H9 (cell line): ENCODE results near the gene FCRL2. TPM values are rescaled to one million over a fixed set of nuclear protein-coding genes. Genes with fewer than 3 reads are reported as not detected.

Experiments used
- DNase-seq: peaks from one replicate; pipeline ENCODE4 v3.0.0-alpha.2; 2017
- H2AFZ ChIP-seq: one replicate; pipeline ENCODE4 v1.6.1; 2013; ENCODE audit warnings: mild to moderate bottlenecking, low read length, control low read depth, moderate library complexity
- H2AK5ac ChIP-seq: 2 replicates; pipeline ENCODE4 v1.6.1; 2013; ENCODE audit warnings: low read length, control low read depth, mixed read lengths; ENCODE audit not compliant: insufficient read length
- H2BK120ac ChIP-seq: one replicate; pipeline ENCODE4 v1.6.1; 2013; ENCODE audit warnings: low read depth, mild to moderate bottlenecking, low read length, control low read depth, inconsistent platforms; ENCODE audit not compliant: poor library complexity, severe bottlenecking
- H2BK12ac ChIP-seq: 2 replicates; pipeline ENCODE4 v1.6.1; 2013; ENCODE audit warnings: low read length, control low read depth, mixed read lengths, low read depth; ENCODE audit not compliant: insufficient read length
- H2BK15ac ChIP-seq: 2 replicates; pipeline ENCODE4 v1.6.1; 2013; ENCODE audit warnings: low read depth, low read length, control low read depth
- H2BK20ac ChIP-seq: one replicate; pipeline ENCODE4 v1.6.1; 2013; ENCODE audit warnings: low read depth, mild to moderate bottlenecking, low read length, control low read depth, inconsistent platforms; ENCODE audit not compliant: poor library complexity, severe bottlenecking
- H2BK5ac ChIP-seq: 2 replicates; pipeline ENCODE4 v1.6.1; 2013; ENCODE audit warnings: low read length, control low read depth, mixed read lengths; ENCODE audit not compliant: insufficient read length
- H3K14ac ChIP-seq: 2 replicates; pipeline ENCODE4 v1.6.1; 2013; ENCODE audit warnings: low read length, control low read depth; ENCODE audit not compliant: insufficient read depth
- H3K18ac ChIP-seq: 2 replicates; pipeline ENCODE4 v1.6.1; 2013; ENCODE audit warnings: low read depth, mild to moderate bottlenecking, mixed read lengths, low read length, control low read depth; ENCODE audit not compliant: insufficient read length
- H3K23ac ChIP-seq: 2 replicates; pipeline ENCODE4 v1.6.1; 2013; ENCODE audit warnings: low read length, control low read depth, mixed read lengths, low read depth; ENCODE audit not compliant: insufficient read length
- H3K23me2 ChIP-seq: 2 replicates; pipeline ENCODE4 v1.6.1; 2013; ENCODE audit warnings: low read depth, mild to moderate bottlenecking, mixed read lengths, low read length, control low read depth; ENCODE audit not compliant: insufficient read length, poor library complexity, severe bottlenecking
- H3K27ac ChIP-seq: 2 replicates; pipeline ENCODE4 v1.5.1; 2013; ENCODE audit warnings: low read length, control low read depth, mixed read lengths, low read depth; ENCODE audit not compliant: insufficient read length
- H3K27me3 ChIP-seq: 2 replicates; pipeline ENCODE4 v1.6.1; 2013; ENCODE audit warnings: low read length, control low read depth, inconsistent platforms; ENCODE audit not compliant: insufficient read depth
- H3K4ac ChIP-seq: 2 replicates; pipeline ENCODE4 v1.6.1; 2013; ENCODE audit warnings: low read depth, mild to moderate bottlenecking, control low read depth, inconsistent platforms, low read length, moderate library complexity
- H3K4me1 ChIP-seq: 2 replicates; pipeline ENCODE4 v1.6.1; 2013; ENCODE audit warnings: low read length, control low read depth, inconsistent platforms; ENCODE audit not compliant: insufficient read depth
- H3K4me2 ChIP-seq: 2 replicates; pipeline ENCODE4 v1.6.1; 2013; ENCODE audit warnings: low read length, control low read depth, mixed read lengths; ENCODE audit not compliant: insufficient read length, insufficient read depth
- H3K56ac ChIP-seq: 2 replicates; pipeline ENCODE4 v1.6.1; 2013; ENCODE audit warnings: low read depth, mild to moderate bottlenecking, mixed read lengths, low read length, control low read depth; ENCODE audit not compliant: insufficient read length
- H3K79me1 ChIP-seq: 2 replicates; pipeline ENCODE4 v1.6.1; 2013; ENCODE audit warnings: low read depth, mild to moderate bottlenecking, moderate library complexity, low read length, control low read depth, inconsistent platforms; ENCODE audit not compliant: insufficient read depth, poor library complexity, severe bottlenecking
- H3K79me2 ChIP-seq: 2 replicates; pipeline ENCODE4 v1.6.1; 2013; ENCODE audit warnings: low read length, control low read depth, inconsistent platforms; ENCODE audit not compliant: insufficient read depth
- H3K9ac ChIP-seq: 2 replicates; pipeline ENCODE4 v1.6.1; 2013; ENCODE audit warnings: low read length, control low read depth, mixed read lengths; ENCODE audit not compliant: insufficient read length; ENCODE audit errors: extremely low read depth
- H3K9me3 ChIP-seq: one replicate; pipeline ENCODE4 v1.6.1; 2013; ENCODE audit warnings: low read depth, low read length, inconsistent platforms; ENCODE audit not compliant: control insufficient read depth
- H3T11ph ChIP-seq: one replicate; pipeline ENCODE4 v1.6.1; 2013; ENCODE audit warnings: mild to moderate bottlenecking, low read length, control low read depth, inconsistent platforms
- H4K20me1 ChIP-seq: one replicate; pipeline ENCODE4 v1.6.1; 2013; ENCODE audit not compliant: control insufficient read depth, insufficient read length, insufficient read depth
- H4K5ac ChIP-seq: 2 replicates; pipeline ENCODE4 v1.6.1; 2013; ENCODE audit warnings: low read depth, mild to moderate bottlenecking, mixed read lengths, low read length, control low read depth; ENCODE audit not compliant: insufficient read length
- H4K8ac ChIP-seq: replicated peaks from 2 replicates; pipeline ENCODE4 v1.6.1; 2013; ENCODE audit warnings: low read length, control low read depth, mixed read lengths, low read depth; ENCODE audit not compliant: insufficient read length
- H4K91ac ChIP-seq: 2 replicates; pipeline ENCODE4 v1.6.1; 2013; ENCODE audit warnings: low read depth, mild to moderate bottlenecking, moderate library complexity, mixed read lengths, low read length, control low read depth; ENCODE audit not compliant: insufficient read length
- H3K27ac Mint-ChIP-seq, 3 experiments: 2 replicates in 2 of 3; 3 replicates in 1 of 3; pipeline ENCODE4 v1.8.0; 2020 to 2021; ENCODE audit warnings: mixed read lengths in 3 of 3, mild to moderate bottlenecking in 1 of 3, moderate library complexity in 1 of 3
- H3K27me3 Mint-ChIP-seq: 2 replicates; pipeline ENCODE4 v1.8.0; 2021; ENCODE audit warnings: low read depth, mild to moderate bottlenecking, moderate library complexity, mixed read lengths
- H3K36me3 Mint-ChIP-seq, 3 experiments: 2 replicates in 2 of 3; 3 replicates in 1 of 3; pipeline ENCODE4 v1.8.0; 2020 to 2021; ENCODE audit warnings: low read depth in 3 of 3, mixed read lengths in 3 of 3; ENCODE audit not compliant: insufficient read depth in 1 of 3
- H3K4me1 Mint-ChIP-seq, 2 experiments: 2 replicates each; pipeline ENCODE4 v1.8.0; 2020; ENCODE audit warnings: mixed read lengths in 2 of 2
- H3K4me3 Mint-ChIP-seq, 2 experiments: 2 replicates in 1 of 2; 3 replicates in 1 of 2; pipeline ENCODE4 v1.8.0; 2020 to 2021; ENCODE audit warnings: mild to moderate bottlenecking in 2 of 2, mixed read lengths in 2 of 2, moderate library complexity in 1 of 2
- H3K9me3 Mint-ChIP-seq, 2 experiments: 2 replicates in 1 of 2; 3 replicates in 1 of 2; pipeline ENCODE4 v1.8.0; 2020; ENCODE audit warnings: mild to moderate bottlenecking in 2 of 2, mixed read lengths in 2 of 2, moderate library complexity in 1 of 2
- WGBS: extraction: QIAGEN DNeasy Blood & Tissue Kit; methylation state at CpG from one replicate; pipeline ENCODE4 v1.1.7; 2013; ENCODE audit warnings: missing lambda C conversion rate, low lambda C conversion rate, mixed read lengths; ENCODE audit not compliant: insufficient read length; ENCODE audit errors: extremely low coverage; 5-methylcytosine and 5-hydroxymethylcytosine counted together
- total RNA-seq: library from RNA; stranded (reverse); gene quantifications from 2 replicates; pipeline ENCODE4 v1.2.1, GENCODE V29; 2021
- TF ChIP-seq, protein P1 (sequence below): fragments of 200-600 bp; sonication (generic); conservative IDR thresholded peaks from 3 replicates; pipeline ENCODE4 v1.8.0; 2021; ENCODE audit warnings: antibody characterized with exemption, mild to moderate bottlenecking

FCRL2 gene
- total RNA-seq, 1 experiment from 2014 or later = not detected

DNA sequence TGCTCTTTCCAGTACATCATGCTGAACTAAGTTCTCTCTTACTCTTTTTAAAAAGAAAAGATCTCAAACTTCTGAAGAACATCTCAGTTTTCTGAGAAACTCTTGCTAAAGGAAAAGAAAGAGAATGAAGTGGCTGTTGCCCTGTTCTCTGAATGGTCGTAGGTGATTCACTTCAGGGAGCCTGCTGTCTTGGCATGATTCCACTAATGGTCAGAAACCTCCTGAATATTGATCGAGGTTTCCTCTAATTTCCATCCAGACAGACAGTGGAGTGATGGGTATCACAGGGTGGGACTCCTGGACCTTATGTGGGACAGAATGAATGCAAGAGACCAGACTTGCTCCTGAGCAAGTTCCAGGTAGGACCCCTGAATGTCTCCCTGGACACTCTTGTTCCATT is 2.5 kb downstream of the FCRL2 start:
- Mint-ChIP-seq H3K27me3 (no peaks in the 10 kb centered on the region; the same call in 1 of the 2 replicates), H3K36me3 (no peaks in the 10 kb centered on the region), H3K4me1 (peaks cover 6 to 8% of the 10 kb centered on the region in 2 experiments), H3K27ac (no peak overlapping the region), H3K4me3 (no peak overlapping the region), H3K9me3 (no peaks in the 10 kb centered on the region)
- no peak overlapping the region for H2BK15ac ChIP-seq
- H3K4me1 ChIP-seq = peaks cover under 1% of the 10 kb centered on the region; the same call in 1 of the 2 replicates
- no peak overlapping the region for H4K5ac ChIP-seq
- no peak overlapping the region for H3K23ac ChIP-seq
- TF ChIP-seq, protein P1, sequence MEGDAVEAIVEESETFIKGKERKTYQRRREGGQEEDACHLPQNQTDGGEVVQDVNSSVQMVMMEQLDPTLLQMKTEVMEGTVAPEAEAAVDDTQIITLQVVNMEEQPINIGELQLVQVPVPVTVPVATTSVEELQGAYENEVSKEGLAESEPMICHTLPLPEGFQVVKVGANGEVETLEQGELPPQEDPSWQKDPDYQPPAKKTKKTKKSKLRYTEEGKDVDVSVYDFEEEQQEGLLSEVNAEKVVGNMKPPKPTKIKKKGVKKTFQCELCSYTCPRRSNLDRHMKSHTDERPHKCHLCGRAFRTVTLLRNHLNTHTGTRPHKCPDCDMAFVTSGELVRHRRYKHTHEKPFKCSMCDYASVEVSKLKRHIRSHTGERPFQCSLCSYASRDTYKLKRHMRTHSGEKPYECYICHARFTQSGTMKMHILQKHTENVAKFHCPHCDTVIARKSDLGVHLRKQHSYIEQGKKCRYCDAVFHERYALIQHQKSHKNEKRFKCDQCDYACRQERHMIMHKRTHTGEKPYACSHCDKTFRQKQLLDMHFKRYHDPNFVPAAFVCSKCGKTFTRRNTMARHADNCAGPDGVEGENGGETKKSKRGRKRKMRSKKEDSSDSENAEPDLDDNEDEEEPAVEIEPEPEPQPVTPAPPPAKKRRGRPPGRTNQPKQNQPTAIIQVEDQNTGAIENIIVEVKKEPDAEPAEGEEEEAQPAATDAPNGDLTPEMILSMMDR = no peak
- no peak overlapping the region for H2BK5ac ChIP-seq
- no peaks in the 10 kb centered on the region for H3K9me3 ChIP-seq
- H2BK120ac ChIP-seq = no peak overlapping the region
- no peak overlapping the region for H2AK5ac ChIP-seq
- no peak overlapping the region for H3T11ph ChIP-seq
- no peak overlapping the region for H3K14ac ChIP-seq
- no peak overlapping the region for H4K91ac ChIP-seq
- H3K4me2 ChIP-seq = no peak overlapping the region
- H3K18ac ChIP-seq = no peak overlapping the region
- no peak overlapping the region for H4K8ac ChIP-seq
- WGBS = no CpG with 5 or more reads among the region's 2 CpGs
- H3K23me2 ChIP-seq = no peaks in the 10 kb centered on the region
- H4K20me1 ChIP-seq = no peaks in the 10 kb centered on the region
- no peak overlapping the region for H2BK20ac ChIP-seq
- H3K79me2 ChIP-seq = no peaks in the 10 kb centered on the region
- no peak overlapping the region for H2BK12ac ChIP-seq
- no peak overlapping the region for H3K9ac ChIP-seq
- H3K79me1 ChIP-seq = no peaks in the 10 kb centered on the region
- H3K27me3 ChIP-seq = no peaks in the 10 kb centered on the region
- H3K27ac ChIP-seq = no peak overlapping the region
- H3K4ac ChIP-seq = no peak overlapping the region
- no peak overlapping the region for H2AFZ ChIP-seq
- no peak for DNase-seq
- no peak overlapping the region for H3K56ac ChIP-seq
